Measurements from ENCODE around the gene DLX6. TPM values are rescaled to one million over a fixed set of nuclear protein-coding genes. Genes with fewer than 3 reads are reported as not detected.
"Not testable (repeated sequence)": the region's sequence is repeated elsewhere in the genome, so short reads cannot be mapped to it uniquely, and the experiment has no call there.

DLX6 gene
- total RNA-seq, 1 experiment from 2014 or later: not detected

- Histone ChIP-seq H3K9me3 (no peaks in the 10 kb centered on the region), H3K27me3 (peaks cover 11% of the 10 kb centered on the region), H3K36me3 (no peaks in the 10 kb centered on the region), H3K4me3 (no peak overlapping the region)
- DNase-seq: no peak
Measured at GRCh38 chr7:97025983-97026714, 20.8 kb downstream of the DLX6 start.

- peaks cover 8% of the 10 kb centered on the region for H3K27me3 ChIP-seq
- no peaks in the 10 kb centered on the region for H3K9me3 ChIP-seq
- no peaks in the 10 kb centered on the region for H3K36me3 ChIP-seq
- no peak overlapping the region for H3K4me3 ChIP-seq
- no peak for DNase-seq
Measured at GRCh38 chr7:97026715-97027426, 21.5 kb downstream of the DLX6 start.

- H3K36me3 ChIP-seq: no peaks in the 10 kb centered on the region
- H3K9me3 ChIP-seq: no peaks in the 10 kb centered on the region
- peak; percentile 51 for DNase-seq
- H3K27me3 ChIP-seq: peaks cover 6% of the 10 kb centered on the region
- H3K4me3 ChIP-seq: 0 out of 2 replicates have a peak overlapping the region, but pooled peaks have one; percentile 12
Measured at GRCh38 chr7:97027427-97028234, 22.3 kb downstream of the DLX6 start.

GRCh38 chr7:97034213-97034852 lies 29.0 kb downstream of the DLX6 start:
- H3K9me3 ChIP-seq, H3K4me3 ChIP-seq, H3K27me3 ChIP-seq, H3K36me3 ChIP-seq, DNase-seq: not testable (repeated sequence)

GRCh38 chr7:97039374-97040065 lies 34.2 kb downstream of the DLX6 start:
- Histone ChIP-seq H3K4me3 (no peak overlapping the region), H3K36me3 (no peaks in the 10 kb centered on the region), H3K27me3 (no peaks in the 10 kb centered on the region), H3K9me3 (no peaks in the 10 kb centered on the region)
- no peak for DNase-seq

- Histone ChIP-seq H3K9me3 (no peaks in the 10 kb centered on the region), H3K4me3 (no peak overlapping the region), H3K27me3 (no peaks in the 10 kb centered on the region), H3K36me3 (no peaks in the 10 kb centered on the region)
- no peak for DNase-seq
Measured at GRCh38 chr7:97043281-97043680, 37.9 kb downstream of the DLX6 start.

Other genes starting within 250 kb of the DLX6 start
- gene DLX5, start 19.3 kb downstream of the DLX6 start, total RNA-seq (2014; rRNA removed; shearing (Covaris generic); ENCODE audit: low replicate concordance): not detected in 2 replicates
- gene SDHAF3, start 112.1 kb downstream of the DLX6 start, total RNA-seq (2014; rRNA removed; shearing (Covaris generic); ENCODE audit: low replicate concordance): 13.8 and 26.7 TPM in 2 replicates

Measured in MG63 (cell line).